GM12891 (cell line): ENCODE results near the gene TMEM132D.
"Not testable (repeated sequence)": the region's sequence is repeated elsewhere in the genome, so short reads cannot be mapped to it uniquely, and the experiment has no call there.

Experiments
- PAX5 ChIP-seq: IDR thresholded peaks from 2 replicates; pipeline ENCODE4 v1.6.1; 2011; ENCODE audit warnings: low read length, moderate library complexity, mild to moderate bottlenecking; ENCODE audit not compliant: insufficient read depth, severe bottlenecking
- POLR2A ChIP-seq: IDR thresholded peaks from 2 replicates; pipeline ENCODE4 v1.6.1; 2011; ENCODE audit warnings: low read depth, low read length, control low read depth
- POLR2AphosphoS5 ChIP-seq: IDR thresholded peaks from 2 replicates; pipeline ENCODE4 v1.6.1; 2011; ENCODE audit warnings: low read depth, low read length, control low read depth
- TAF1 ChIP-seq: IDR thresholded peaks from 2 replicates; pipeline ENCODE4 v1.6.1; 2011; ENCODE audit warnings: low read depth, low read length, control low read depth

DNA sequence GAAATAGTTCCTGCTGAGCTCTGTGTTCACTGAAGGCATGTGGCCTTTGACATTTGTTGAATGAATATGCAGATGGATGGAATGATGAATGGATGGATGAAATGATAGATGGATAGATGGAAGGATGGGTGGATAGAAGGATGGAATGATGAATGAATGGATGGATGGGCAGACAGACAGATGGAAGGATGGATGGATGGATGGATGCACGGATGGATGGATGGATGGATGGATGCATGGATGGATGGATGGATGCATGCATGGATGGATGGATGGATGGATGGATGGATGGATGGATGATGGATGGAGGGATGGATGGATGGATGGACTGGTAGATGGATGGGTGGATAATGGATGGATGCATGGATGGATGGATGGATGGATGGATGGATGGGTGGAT is 4.8 kb downstream of the TMEM132D start:
- not testable (repeated sequence) for TF ChIP-seq TAF1, POLR2AphosphoS5, POLR2A, PAX5
